ENCODE data around the gene ZNF831. TPM values are rescaled to one million over a fixed set of nuclear protein-coding genes. Genes with fewer than 3 reads are reported as not detected.

The ZNF831 gene
- total RNA-seq, 1 experiment from 2014 or later = 0.15 TPM

DNA sequence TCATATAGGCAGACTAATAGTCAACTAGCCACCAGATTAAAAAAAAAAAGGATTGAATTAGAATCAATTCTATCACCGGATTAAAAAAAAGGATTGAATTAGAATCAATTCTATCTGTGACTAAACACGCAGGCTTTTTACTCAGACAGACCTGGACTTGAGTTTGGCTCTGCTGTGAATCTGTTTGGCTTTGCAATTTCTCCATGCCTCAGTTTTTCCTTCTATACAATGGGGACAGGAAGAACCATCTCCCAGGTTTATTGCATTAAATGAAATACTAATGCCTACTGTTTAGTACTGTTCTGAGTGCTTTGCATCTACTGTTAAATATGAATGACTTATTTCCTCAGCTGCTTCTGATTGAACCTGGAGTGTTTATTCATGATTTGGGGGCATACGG is 106.8 kb downstream of the ZNF831 start:
- TF ChIP-seq EZH2 (IDR thresholded peaks at IDR 0.05) (no peak), CBX3 (IDR thresholded peaks at IDR 0.05; ENCODE audit: low read depth) (no peak), TCF7L2 (IDR thresholded peaks at IDR 0.05; ENCODE audit: borderline replicate concordance, extremely low read depth, insufficient read depth, insufficient read length) (no peak), ZNF274 (IDR thresholded peaks at IDR 0.05; ENCODE audit: low read depth, low read length) (no peak), RAD21 (IDR thresholded peaks at IDR 0.05; ENCODE audit: low read depth) (no peak), JUND (IDR thresholded peaks at IDR 0.05) (no peak)
- TF ChIP-seq, protein P1, sequence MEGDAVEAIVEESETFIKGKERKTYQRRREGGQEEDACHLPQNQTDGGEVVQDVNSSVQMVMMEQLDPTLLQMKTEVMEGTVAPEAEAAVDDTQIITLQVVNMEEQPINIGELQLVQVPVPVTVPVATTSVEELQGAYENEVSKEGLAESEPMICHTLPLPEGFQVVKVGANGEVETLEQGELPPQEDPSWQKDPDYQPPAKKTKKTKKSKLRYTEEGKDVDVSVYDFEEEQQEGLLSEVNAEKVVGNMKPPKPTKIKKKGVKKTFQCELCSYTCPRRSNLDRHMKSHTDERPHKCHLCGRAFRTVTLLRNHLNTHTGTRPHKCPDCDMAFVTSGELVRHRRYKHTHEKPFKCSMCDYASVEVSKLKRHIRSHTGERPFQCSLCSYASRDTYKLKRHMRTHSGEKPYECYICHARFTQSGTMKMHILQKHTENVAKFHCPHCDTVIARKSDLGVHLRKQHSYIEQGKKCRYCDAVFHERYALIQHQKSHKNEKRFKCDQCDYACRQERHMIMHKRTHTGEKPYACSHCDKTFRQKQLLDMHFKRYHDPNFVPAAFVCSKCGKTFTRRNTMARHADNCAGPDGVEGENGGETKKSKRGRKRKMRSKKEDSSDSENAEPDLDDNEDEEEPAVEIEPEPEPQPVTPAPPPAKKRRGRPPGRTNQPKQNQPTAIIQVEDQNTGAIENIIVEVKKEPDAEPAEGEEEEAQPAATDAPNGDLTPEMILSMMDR (IDR thresholded peaks at IDR 0.05 in 2 of 3, conservative IDR thresholded peaks at IDR 0.05 in 1 of 3; ENCODE audit: borderline replicate concordance in 1 of 3, insufficient read depth in 1 of 3, low read depth in 2 of 3, low read length in 2 of 3) = no peak
- TF ChIP-seq, protein P2, sequence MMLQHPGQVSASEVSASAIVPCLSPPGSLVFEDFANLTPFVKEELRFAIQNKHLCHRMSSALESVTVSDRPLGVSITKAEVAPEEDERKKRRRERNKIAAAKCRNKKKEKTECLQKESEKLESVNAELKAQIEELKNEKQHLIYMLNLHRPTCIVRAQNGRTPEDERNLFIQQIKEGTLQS (IDR thresholded peaks at IDR 0.05) = no peak
- TF ChIP-seq, protein P3, sequence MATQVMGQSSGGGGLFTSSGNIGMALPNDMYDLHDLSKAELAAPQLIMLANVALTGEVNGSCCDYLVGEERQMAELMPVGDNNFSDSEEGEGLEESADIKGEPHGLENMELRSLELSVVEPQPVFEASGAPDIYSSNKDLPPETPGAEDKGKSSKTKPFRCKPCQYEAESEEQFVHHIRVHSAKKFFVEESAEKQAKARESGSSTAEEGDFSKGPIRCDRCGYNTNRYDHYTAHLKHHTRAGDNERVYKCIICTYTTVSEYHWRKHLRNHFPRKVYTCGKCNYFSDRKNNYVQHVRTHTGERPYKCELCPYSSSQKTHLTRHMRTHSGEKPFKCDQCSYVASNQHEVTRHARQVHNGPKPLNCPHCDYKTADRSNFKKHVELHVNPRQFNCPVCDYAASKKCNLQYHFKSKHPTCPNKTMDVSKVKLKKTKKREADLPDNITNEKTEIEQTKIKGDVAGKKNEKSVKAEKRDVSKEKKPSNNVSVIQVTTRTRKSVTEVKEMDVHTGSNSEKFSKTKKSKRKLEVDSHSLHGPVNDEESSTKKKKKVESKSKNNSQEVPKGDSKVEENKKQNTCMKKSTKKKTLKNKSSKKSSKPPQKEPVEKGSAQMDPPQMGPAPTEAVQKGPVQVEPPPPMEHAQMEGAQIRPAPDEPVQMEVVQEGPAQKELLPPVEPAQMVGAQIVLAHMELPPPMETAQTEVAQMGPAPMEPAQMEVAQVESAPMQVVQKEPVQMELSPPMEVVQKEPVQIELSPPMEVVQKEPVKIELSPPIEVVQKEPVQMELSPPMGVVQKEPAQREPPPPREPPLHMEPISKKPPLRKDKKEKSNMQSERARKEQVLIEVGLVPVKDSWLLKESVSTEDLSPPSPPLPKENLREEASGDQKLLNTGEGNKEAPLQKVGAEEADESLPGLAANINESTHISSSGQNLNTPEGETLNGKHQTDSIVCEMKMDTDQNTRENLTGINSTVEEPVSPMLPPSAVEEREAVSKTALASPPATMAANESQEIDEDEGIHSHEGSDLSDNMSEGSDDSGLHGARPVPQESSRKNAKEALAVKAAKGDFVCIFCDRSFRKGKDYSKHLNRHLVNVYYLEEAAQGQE (IDR thresholded peaks at IDR 0.05; ENCODE audit: low read depth) = no peak
- Histone ChIP-seq H3K9me3 (ENCODE audit: control insufficient read depth in 1 of 2, insufficient read depth in 1 of 2, low read depth in 1 of 2, low read length in 2 of 2) (no peaks in the 10 kb centered on the region), H3K4me1 (ENCODE audit: control insufficient read depth in 1 of 2, insufficient read depth in 2 of 2, low read length in 2 of 2) (no peaks in the 10 kb centered on the region), H3K79me2 (ENCODE audit: insufficient read depth, low read length) (no peaks in the 10 kb centered on the region), H3K36me3 (ENCODE audit: control insufficient read depth in 1 of 2, insufficient read depth in 2 of 2, low read length in 2 of 2) (no peaks in the 10 kb centered on the region), H2AFZ (ENCODE audit: low read depth, low read length, poor library complexity, severe bottlenecking) (no peak overlapping the region), H3K27me3 (ENCODE audit: insufficient read depth, low read length) (peaks cover 84% of the 10 kb centered on the region), H3K4me2 (ENCODE audit: low read length) (no peak overlapping the region), H3K9ac (ENCODE audit: low read length) (no peak overlapping the region), H4K20me1 (ENCODE audit: insufficient read depth) (no peaks in the 10 kb centered on the region), H3K27ac (ENCODE audit: low read depth, low read length) (no peak overlapping the region), H3K9me2 (ENCODE audit: insufficient read depth) (no peaks in the 10 kb centered on the region), H3K4me3 (replicated peaks in 1 of 2; ENCODE audit: low read depth in 1 of 2, low read length in 2 of 2) (no peak overlapping the region)
- ChIA-PET RAD21 (ENCODE audit: low non-redundant PET in 1 of 2, low total read pairs in 2 of 2, uncharacterized antibody in 2 of 2, unreplicated experiment in 2 of 2) (no interaction called here), CTCF (no interaction called here), POLR2A (no interaction called here)
- intact Hi-C loops (cut with micrococcal nuclease) = no loop called here
- DNase-seq (ENCODE audit: low read depth, low spot score) (no peak), ATAC-seq (no peak)
- no TSS peak for BruUV-seq (replicated peaks)
